Endothelial cell of umbilical vein (primary cell): Measurements from ENCODE around the gene FGF3. TPM values are rescaled to one million over a fixed set of nuclear protein-coding genes. Genes with fewer than 3 reads are reported as not detected.

Experiments used
- BruUV-seq: library from RNA; stranded (reverse); fragments of 400-500 nt; replicated peaks from 2 replicates; lab custom pipeline; 2021; lab: Mats Ljungman, UMichigan
- CTCF ChIA-PET: fragments of 300-600, 350-600 bp; sonication (Branson Sonifier 250); formaldehyde crosslinking; loops from one replicate; lab custom pipeline; 2021; ENCODE audit warnings: antibody characterized with exemption, inconsistent platforms; lab: Charles Lee
- POLR2A ChIA-PET: fragments of 300-600, 350-600 bp; sonication (Branson Sonifier 250); formaldehyde crosslinking; loops from one replicate; lab custom pipeline; 2021; ENCODE audit warnings: antibody characterized with exemption, inconsistent platforms; lab: Charles Lee
- DNase-seq: peaks from one replicate; pipeline ENCODE4 v3.0.0-alpha.2; 2011; ENCODE audit warnings: low read depth, low spot score
- FAIRE-seq: peaks from 2 replicates; lab custom pipeline; 2011; peaks lifted over from hg19 to GRCh38; lab: Jason Lieb, UNC
- H2AFZ ChIP-seq: 2 replicates; pipeline ENCODE4 v1.6.0; 2012; ENCODE audit warnings: low read depth, low read length, control low read depth, inconsistent platforms
- H3K27ac ChIP-seq: 2 replicates; pipeline ENCODE4 v1.5.1; 2011; ENCODE audit warnings: low read depth, mild to moderate bottlenecking, control low read depth, low read length, moderate library complexity; ENCODE audit not compliant: insufficient read depth
- H3K27me3 ChIP-seq, 2 experiments: 2 replicates each; pipeline versions ENCODE4 v1.6.0 to v1.6.1; 2011; ENCODE audit warnings: low read length in 2 of 2, mixed read lengths in 1 of 2; ENCODE audit not compliant: control insufficient read depth in 2 of 2, insufficient read depth in 2 of 2
- H3K36me3 ChIP-seq, 2 experiments: 2 replicates in 1 of 2; 3 replicates in 1 of 2; pipeline ENCODE4 v1.5.1; 2011; ENCODE audit warnings: low read length in 2 of 2, mild to moderate bottlenecking in 1 of 2, moderate library complexity in 1 of 2; ENCODE audit not compliant: control insufficient read depth in 2 of 2, insufficient read depth in 2 of 2; ENCODE audit errors: extremely low read depth in 1 of 2
- H3K4me1 ChIP-seq: 3 replicates; pipeline ENCODE4 v1.5.1; 2011; ENCODE audit warnings: mild to moderate bottlenecking, low read length; ENCODE audit not compliant: control insufficient read depth, insufficient read depth; ENCODE audit errors: extremely low read depth
- H3K4me2 ChIP-seq: 2 replicates; pipeline ENCODE4 v1.6.1; 2011; ENCODE audit warnings: low read length, control low read depth, mixed read lengths; ENCODE audit not compliant: insufficient read depth
- H3K4me3 ChIP-seq, 3 experiments: fragments of 200-600 bp in 1 of 3; sonication (generic), shearing (Covaris generic) in 1 of 3; replicated peaks in 1 of 3; 2 replicates each; pipeline ENCODE4 v1.5.1; 2011 to 2016; ENCODE audit warnings: control low read depth in 3 of 3, low read length in 3 of 3, mild to moderate bottlenecking in 2 of 3, inconsistent platforms in 1 of 3, low read depth in 1 of 3, moderate library complexity in 1 of 3; ENCODE audit not compliant: insufficient read depth in 1 of 3
- H3K79me2 ChIP-seq: 2 replicates; pipeline ENCODE4 v1.6.0; 2012; ENCODE audit warnings: low read length, inconsistent platforms; ENCODE audit not compliant: control insufficient read depth, insufficient read depth
- H3K9ac ChIP-seq: replicated peaks from 2 replicates; pipeline ENCODE3; 2011; ENCODE audit warnings: low read length, control low read depth; ENCODE audit not compliant: insufficient read depth; ENCODE audit errors: extremely low read depth
- H3K9me1 ChIP-seq: replicated peaks from 3 replicates; pipeline ENCODE4 v1.6.0; 2011; ENCODE audit warnings: mild to moderate bottlenecking, low read length; ENCODE audit not compliant: control insufficient read depth, insufficient read depth; ENCODE audit errors: extremely low read depth
- H3K9me3 ChIP-seq: replicated peaks from 2 replicates; pipeline ENCODE4 v1.5.1; 2012; ENCODE audit warnings: low read length, inconsistent platforms; ENCODE audit not compliant: control insufficient read depth, insufficient read depth
- H4K20me1 ChIP-seq: replicated peaks from 2 replicates; pipeline ENCODE3; 2011; ENCODE audit warnings: mild to moderate bottlenecking, low read length; ENCODE audit not compliant: control insufficient read depth, insufficient read depth; ENCODE audit errors: extremely low read depth
- CTCF ChIP-seq, 2 donors: IDR thresholded peaks; 1 replicate in 1 of 2; 2 replicates in 1 of 2; pipeline ENCODE4 v1.5.1; 2011; ENCODE audit warnings: low read length in 2 of 2, mild to moderate bottlenecking in 2 of 2, moderate library complexity in 2 of 2, control low read depth in 1 of 2, inconsistent platforms in 1 of 2, low read depth in 1 of 2; ENCODE audit not compliant: insufficient read depth in 1 of 2; ENCODE audit errors: extremely low read depth in 1 of 2
- EZH2 ChIP-seq: IDR thresholded peaks from 2 replicates; pipeline ENCODE4 v1.6.1; 2012; ENCODE audit warnings: borderline replicate concordance, low read depth, mild to moderate bottlenecking, moderate library complexity, low read length, inconsistent platforms; ENCODE audit not compliant: severe bottlenecking
- FOS ChIP-seq: IDR thresholded peaks from 2 replicates; pipeline ENCODE4 v1.6.1; 2011; ENCODE audit warnings: mild to moderate bottlenecking, low read length, moderate library complexity, borderline replicate concordance; ENCODE audit not compliant: insufficient read depth
- GATA2 ChIP-seq: IDR thresholded peaks from 2 replicates; pipeline ENCODE4 v1.7.0; 2011; ENCODE audit warnings: low read depth, mild to moderate bottlenecking, moderate library complexity, mixed read lengths, low read length; ENCODE audit not compliant: insufficient read length, insufficient read depth
- JUN ChIP-seq: IDR thresholded peaks from 2 replicates; pipeline ENCODE4 v1.6.1; 2011; ENCODE audit warnings: borderline replicate concordance, low read depth; ENCODE audit not compliant: insufficient read length, insufficient read depth
- MAX ChIP-seq: IDR thresholded peaks from 2 replicates; pipeline ENCODE4 v1.6.1; 2011; ENCODE audit not compliant: insufficient read depth, insufficient read length
- MYC ChIP-seq: IDR thresholded peaks from one replicate; pipeline ENCODE4 v1.6.1; 2011; ENCODE audit warnings: mild to moderate bottlenecking, low read depth, low read length
- POLR2A ChIP-seq: IDR thresholded peaks from 2 replicates; pipeline ENCODE4 v1.6.1; 2012; ENCODE audit warnings: low read depth, mild to moderate bottlenecking, control low read depth, low read length
- POLR2AphosphoS5 ChIP-seq: IDR thresholded peaks from 2 replicates; pipeline ENCODE4 v1.6.1; 2012; ENCODE audit warnings: low read depth, mild to moderate bottlenecking, control low read depth, low read length, moderate library complexity; ENCODE audit not compliant: insufficient read depth
- dilution Hi-C: fragments of 300-500 bp; cut with MboI; formaldehyde crosslinking; loops from one replicate; pipeline ENCODE4 v1.15.0; 2019; ENCODE audit warnings: low sequenced_read_pairs; ENCODE audit not compliant: extremely low pct_ligation_motif_present
- intact Hi-C: fragments of 100-400 bp; cut with micrococcal nuclease; formaldehyde crosslinking; loops from one replicate; pipeline ENCODE4 v1.10.0; 2022
- polyA plus RNA-seq, 4 experiments: library from polyadenylated mRNA; depleted of rRNA in 3 of 4; stranded (reverse) in 3 of 4; unstranded in 1 of 4; fragments of >200 nt; gene quantifications; 2 replicates each; pipeline versions ENCODE4 v1.2.1 to v1.2.3, GENCODE V29; 2011 to 2012; ENCODE audit warnings: missing spikeins in 1 of 4
- total RNA-seq: library from RNA; stranded (reverse); gene quantifications from 2 replicates; pipeline ENCODE4 v1.2.3, GENCODE V29; 2021

FGF3 gene
- total and polyA plus RNA-seq, 2 donors (not counting 3 experiments of a cell fraction or from before 2014, with no cell fraction given): not detected

GRCh38 chr11:69815973-69816372, 3.2 kb downstream of the FGF3 start:
- FAIRE-seq (no peak), DNase-seq (no peak)
- Histone ChIP-seq H3K4me1 (no peaks in the 10 kb centered on the region), H3K4me2 (no peak overlapping the region), H3K4me3 (no peak overlapping the region), H3K27me3 (peaks cover 39 to 44% of the 10 kb centered on the region in 2 experiments), H3K79me2 (no peaks in the 10 kb centered on the region), H3K27ac (no peak overlapping the region), H4K20me1 (no peaks in the 10 kb centered on the region), H3K9ac (no peak overlapping the region), H3K36me3 (no peaks in the 10 kb centered on the region), H3K9me1 (no peaks in the 10 kb centered on the region), H3K9me3 (no peaks in the 10 kb centered on the region), H2AFZ (no peak overlapping the region)
- intact Hi-C loops (no loop called here), dilution Hi-C loops (no loop called here)
- no peak for TF ChIP-seq JUN
- TF ChIP-seq MYC: no peak
- TF ChIP-seq CTCF (IDR thresholded peaks at IDR 0.05; ENCODE audit: extremely low read depth in 1 of 2, insufficient read depth in 1 of 2, low read depth in 1 of 2, low read length in 2 of 2): no peak
- ChIA-PET POLR2A (no interaction called here), CTCF (interaction anchor here (1.2 kb wide), 1 partner anchor 14 kb away, joined by 5 read pairs; no protein-coding TSS in a partner anchor)
- no TSS peak for BruUV-seq

- POLR2A ChIA-PET: no interaction called here
- dilution Hi-C loops: no loop called here
Measured at GRCh38 chr11:69814902-69815301, 4.3 kb downstream of the FGF3 start.

More at GRCh38 chr11:69814902-69815301, 4.3 kb downstream of the FGF3 start:
- no peak overlapping the region for H3K4me3 ChIP-seq
- intact Hi-C loops: no loop called here
- no peak overlapping the region for H3K4me2 ChIP-seq
- H4K20me1 ChIP-seq: no peaks in the 10 kb centered on the region
- no peak overlapping the region for H3K27ac ChIP-seq
- no TSS peak for BruUV-seq
- H3K79me2 ChIP-seq: no peaks in the 10 kb centered on the region
- FAIRE-seq: no peak
- no peaks in the 10 kb centered on the region for H3K9me1 ChIP-seq
- no peaks in the 10 kb centered on the region for H3K36me3 ChIP-seq
- TF ChIP-seq POLR2A (no peak), POLR2AphosphoS5 (no peak), JUN (no peak), CTCF (IDR thresholded peaks at IDR 0.05; ENCODE audit: extremely low read depth in 1 of 2, insufficient read depth in 1 of 2, low read depth in 1 of 2, low read length in 2 of 2) (no peak), MYC (no peak), FOS (no peak), GATA2 (no peak), MAX (no peak), EZH2 (no peak)
- CTCF ChIA-PET: no interaction called here
- DNase-seq: no peak
- no peaks in the 10 kb centered on the region for H3K4me1 ChIP-seq
- no peaks in the 10 kb centered on the region for H3K9me3 ChIP-seq
- no peak overlapping the region for H3K9ac ChIP-seq
- peaks cover 29 to 35% of the 10 kb centered on the region in 2 experiments for H3K27me3 ChIP-seq
- H2AFZ ChIP-seq: no peak overlapping the region
